Osteoblast (primary cell): Measurements from ENCODE around the gene COLEC11. TPM values are rescaled to one million over a fixed set of nuclear protein-coding genes. Genes with fewer than 3 reads are reported as not detected.

Source experiments
- DNase-seq: peaks from one replicate; pipeline ENCODE4 v3.0.0; 2011; ENCODE audit warnings: low spot score, mixed read lengths; ENCODE audit not compliant: insufficient read length; ENCODE audit errors: missing footprints
- H2AFZ ChIP-seq: 2 replicates; pipeline ENCODE4 v1.6.0; 2011; ENCODE audit warnings: mild to moderate bottlenecking, low read length
- H3K27ac ChIP-seq: 2 replicates; pipeline ENCODE4 v1.5.1; 2011; ENCODE audit warnings: mild to moderate bottlenecking, low read depth, low read length, moderate library complexity
- H3K27me3 ChIP-seq: 2 replicates; pipeline ENCODE4 v1.6.0; 2012; ENCODE audit warnings: mild to moderate bottlenecking, control low read depth, inconsistent platforms, low read length, moderate library complexity; ENCODE audit not compliant: insufficient read depth
- H3K36me3 ChIP-seq: 2 replicates; pipeline ENCODE4 v1.5.1; 2011; ENCODE audit warnings: mild to moderate bottlenecking, low read length, control low read depth, moderate library complexity; ENCODE audit not compliant: insufficient read depth
- H3K4me1 ChIP-seq: 2 replicates; pipeline ENCODE4 v1.5.1; 2011; ENCODE audit warnings: mild to moderate bottlenecking, low read length, control low read depth, moderate library complexity; ENCODE audit not compliant: insufficient read depth
- H3K4me2 ChIP-seq: 2 replicates; pipeline ENCODE4 v1.6.0; 2011; ENCODE audit warnings: mild to moderate bottlenecking, low read length; ENCODE audit not compliant: insufficient read depth
- H3K4me3 ChIP-seq: fragments of 200-600 bp; sonication (generic); 3 replicates; pipeline ENCODE4 v1.5.1; 2012; ENCODE audit warnings: mild to moderate bottlenecking, low read length, inconsistent platforms; ENCODE audit not compliant: insufficient read depth
- H3K79me2 ChIP-seq: 2 replicates; pipeline ENCODE4 v1.6.0; 2012; ENCODE audit warnings: mild to moderate bottlenecking, low read length, control low read depth, inconsistent platforms; ENCODE audit not compliant: insufficient read depth
- H3K9me3 ChIP-seq: 2 replicates; pipeline ENCODE4 v1.5.1; 2011; ENCODE audit warnings: low read depth, low read length, control low read depth
- H4K20me1 ChIP-seq: 2 replicates; pipeline ENCODE4 v1.6.0; 2012; ENCODE audit warnings: mild to moderate bottlenecking, low read length, control low read depth; ENCODE audit not compliant: insufficient read depth
- CTCF ChIP-seq: IDR thresholded peaks from 2 replicates; pipeline ENCODE4 v1.5.1; 2011; ENCODE audit warnings: mild to moderate bottlenecking, low read depth, low read length, moderate library complexity; ENCODE audit errors: extremely low read depth
- total RNA-seq: library from RNA; depleted of rRNA; stranded (reverse); fragments of >200 nt; gene quantifications from 2 replicates; pipeline ENCODE4 v1.2.3, GENCODE V29; 2012

Gene COLEC11
- total RNA-seq, 1 donor = 0.36 TPM

- no peak overlapping the region for H3K4me2 ChIP-seq
- no peaks in the 10 kb centered on the region for H4K20me1 ChIP-seq
- H3K4me3 ChIP-seq = no peak overlapping the region
- H3K27ac ChIP-seq = no peak overlapping the region
- no peak for TF ChIP-seq CTCF
- H3K4me1 ChIP-seq = no peaks in the 10 kb centered on the region
- H3K27me3 ChIP-seq = no peaks in the 10 kb centered on the region
- no peak overlapping the region for H2AFZ ChIP-seq
- no peaks in the 10 kb centered on the region for H3K79me2 ChIP-seq
- no peaks in the 10 kb centered on the region for H3K9me3 ChIP-seq
- no peak for DNase-seq
- H3K36me3 ChIP-seq = no peaks in the 10 kb centered on the region
Measured at GRCh38 chr2:3596901-3597417, 2.0 kb downstream of the COLEC11 start.

- Histone ChIP-seq H2AFZ (no peak overlapping the region), H3K9me3 (no peaks in the 10 kb centered on the region), H3K27me3 (no peaks in the 10 kb centered on the region), H3K4me1 (no peaks in the 10 kb centered on the region), H3K4me3 (no peak overlapping the region), H3K27ac (no peak overlapping the region), H4K20me1 (no peaks in the 10 kb centered on the region), H3K79me2 (no peaks in the 10 kb centered on the region), H3K36me3 (no peaks in the 10 kb centered on the region), H3K4me2 (no peak overlapping the region)
- DNase-seq = no peak
- no peak for TF ChIP-seq CTCF
Measured at GRCh38 chr2:3597567-3597966, 2.7 kb downstream of the COLEC11 start.

GRCh38 chr2:3598197-3598910 lies 3.4 kb downstream of the COLEC11 start:
- DNase-seq = no peak
- H3K9me3 ChIP-seq = no peaks in the 10 kb centered on the region
- no peak overlapping the region for H3K4me2 ChIP-seq

More at GRCh38 chr2:3598197-3598910, 3.4 kb downstream of the COLEC11 start:
- H3K27ac ChIP-seq = no peak overlapping the region
- H3K4me3 ChIP-seq = no peak overlapping the region
- no peak overlapping the region for H2AFZ ChIP-seq
- H3K79me2 ChIP-seq = no peaks in the 10 kb centered on the region
- no peaks in the 10 kb centered on the region for H4K20me1 ChIP-seq
- no peaks in the 10 kb centered on the region for H3K4me1 ChIP-seq
- no peaks in the 10 kb centered on the region for H3K27me3 ChIP-seq
- H3K36me3 ChIP-seq = no peaks in the 10 kb centered on the region
- no peak for TF ChIP-seq CTCF
